ENCODE results near the gene NUDT16L1. TPM values are rescaled to one million over a fixed set of nuclear protein-coding genes. Genes with fewer than 3 reads are reported as not detected.

The NUDT16L1 gene
- total and polyA plus RNA-seq, 2 of the 8 experiments (the other 6 are each of a cell fraction or from before 2014, with no cell fraction given): 34.8 to 77.3 TPM

DNA sequence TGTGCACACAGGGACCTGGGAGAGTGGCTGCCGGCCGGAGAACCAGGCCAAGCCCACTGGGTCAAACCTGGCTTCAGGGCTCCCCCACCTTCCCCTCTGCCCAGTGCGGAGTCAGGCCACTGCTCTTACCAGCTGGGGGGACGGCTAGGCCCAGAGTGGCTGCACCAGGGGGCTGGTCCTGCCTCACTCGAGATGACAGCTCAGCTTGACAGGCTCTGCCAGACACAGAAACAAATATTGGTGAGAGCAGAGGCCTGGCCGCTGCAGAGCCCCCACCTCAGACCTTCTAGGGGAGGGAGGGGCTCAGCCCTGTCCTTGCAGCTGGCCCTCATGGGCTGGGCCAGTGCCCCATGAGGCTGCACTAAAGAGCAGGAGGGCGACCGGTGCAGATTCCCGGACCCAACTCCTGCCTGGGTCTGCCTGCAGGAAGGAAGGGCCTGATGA is 4.5 kb downstream of the NUDT16L1 start:
- Histone ChIP-seq H2BK120ac (replicated peaks; ENCODE audit: low read depth, low read length) (no peak overlapping the region), H3K23ac (ENCODE audit: insufficient read length) (no peak overlapping the region), H2BK12ac (ENCODE audit: low read depth, low read length) (no peak overlapping the region), H4K20me1 (replicated peaks in 1 of 2; ENCODE audit: control insufficient read depth in 1 of 2, insufficient read depth in 2 of 2, low read length in 2 of 2) (peaks cover 0 to 21% of the 10 kb centered on the region in 2 experiments), H3K4me1 (replicated peaks in 1 of 4; ENCODE audit: control insufficient read depth in 3 of 4, insufficient read depth in 4 of 4, low read length in 3 of 4) (peaks cover 0 to 3% (median 2%) of the 10 kb centered on the region in 4 experiments; a peak in 4 of 7 replicates), H2BK15ac (ENCODE audit: low read length) (no peak overlapping the region), H2BK5ac (ENCODE audit: low read depth, low read length) (no peak overlapping the region), H3K4ac (replicated peaks; ENCODE audit: insufficient read length, low read depth, low read length) (no peak overlapping the region), H4K8ac (ENCODE audit: extremely low read depth, insufficient read depth, low read length) (peak overlapping the region; percentile 21; the same call in 1 of the 2 replicates), H3K18ac (ENCODE audit: extremely low read depth, low read length) (no peak overlapping the region), H3K4me3 (ENCODE audit: extremely low read depth in 1 of 4, insufficient read depth in 2 of 4, low read depth in 3 of 4, low read length in 4 of 4) (no peak overlapping the region), H4K5ac (ENCODE audit: insufficient read length, low read depth, low read length) (no peak overlapping the region), H3K79me1 (ENCODE audit: low read depth, low read length) (no peaks in the 10 kb centered on the region), H4K91ac (replicated peaks; ENCODE audit: insufficient read length, low read length) (no peak overlapping the region), H2AK5ac (ENCODE audit: low read depth, low read length) (no peak overlapping the region), H3K23me2 (ENCODE audit: low read depth, low read length) (peaks cover 8% of the 10 kb centered on the region; the same call in 1 of the 2 replicates), H3K4me2 (ENCODE audit: insufficient read depth in 1 of 2, low read depth in 2 of 2, low read length in 2 of 2) (no peak overlapping the region), H3K9ac (replicated peaks in 1 of 4; ENCODE audit: extremely low read depth in 1 of 4, low read depth in 3 of 4, low read length in 3 of 4) (no peak overlapping the region), H3K9me3 (ENCODE audit: insufficient read depth in 2 of 2, low read depth in 1 of 2, low read length in 1 of 2) (no peaks in the 10 kb centered on the region), H3K27me3 (replicated peaks in 1 of 4; ENCODE audit: control insufficient read depth in 3 of 4, extremely low read depth in 1 of 4, insufficient read depth in 3 of 4, low read length in 3 of 4) (no peaks in the 10 kb centered on the region), H3K27ac (ENCODE audit: low read depth, low read length) (no peak overlapping the region), H3K36me3 (ENCODE audit: control insufficient read depth in 2 of 4, insufficient read depth in 4 of 4, low read length in 3 of 4) (peaks cover 21 to 43% (median 41%) of the 10 kb centered on the region in 4 experiments), H2BK20ac (ENCODE audit: low read length) (no peak overlapping the region), H3K56ac (replicated peaks; ENCODE audit: insufficient read length, low read depth, low read length) (no peak overlapping the region), H2AFZ (ENCODE audit: low read length) (no peak overlapping the region), H3K79me2 (ENCODE audit: control insufficient read depth in 1 of 2, insufficient read depth in 2 of 2, low read length in 2 of 2) (peaks cover 0 to 2% of the 10 kb centered on the region in 2 experiments; a peak in 1 of 4 replicates), H3K14ac (ENCODE audit: insufficient read length) (no peak overlapping the region)
- CTCF ChIA-PET (ENCODE audit: partially characterized antibody): interaction anchor here (0.7 to 1.0 kb wide), 2 partner anchors 12 to 18 kb away, joined by 3 to 5 read pairs; no protein-coding TSS in a partner anchor
- WGBS, 2 experiments (ENCODE audit: extremely low coverage in 1 of 2, insufficient coverage in 1 of 2, insufficient read length in 1 of 2, insufficient replicate concordance in 2 of 2, low coverage in 1 of 2, low lambda C conversion rate in 2 of 2, missing lambda C conversion rate in 1 of 2): 89% methylated on average over 9 of the region's 9 CpGs; no CpG with 5 or more reads in 1 of the 2 experiments
- FAIRE-seq (no peak), DNase-seq (ENCODE audit: low read depth in 1 of 2, low spot score in 2 of 2) (no peak)
- POLR2A ChIA-PET (ENCODE audit: partially characterized antibody): interaction anchor here (0.5 to 1.2 kb wide), 5 partner anchors 9 to 150 kb away, joined by 3 read pairs; partner anchors contain the start of genes GLYR1 and UBN1
- no peak for TF ChIP-seq RFX5 (IDR thresholded peaks at IDR 0.05; ENCODE audit: borderline replicate concordance, low read depth, low read length)
- TF ChIP-seq CHD1 (IDR thresholded peaks at IDR 0.05; ENCODE audit: low read depth, low read length): no peak
- no peak for TF ChIP-seq EGR1 (IDR thresholded peaks at IDR 0.05; ENCODE audit: borderline replicate concordance, low read depth, low read length)
- no peak for TF ChIP-seq SP4 (IDR thresholded peaks at IDR 0.05; ENCODE audit: low read length)
- TF ChIP-seq CHD2 (IDR thresholded peaks at IDR 0.05; ENCODE audit: low read length): no peak
- no peak for TF ChIP-seq RAD21 (IDR thresholded peaks at IDR 0.05 in 1 of 2, conservative IDR thresholded peaks at IDR 0.05 in 1 of 2; ENCODE audit: low read depth in 2 of 2, low read length in 2 of 2)
- TF ChIP-seq BCL11A (IDR thresholded peaks at IDR 0.05; ENCODE audit: low read depth in 2 of 2, low read length in 2 of 2): no peak
- TF ChIP-seq, protein P1, sequence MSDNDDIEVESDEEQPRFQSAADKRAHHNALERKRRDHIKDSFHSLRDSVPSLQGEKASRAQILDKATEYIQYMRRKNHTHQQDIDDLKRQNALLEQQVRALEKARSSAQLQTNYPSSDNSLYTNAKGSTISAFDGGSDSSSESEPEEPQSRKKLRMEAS (IDR thresholded peaks at IDR 0.05): no peak
- no peak for TF ChIP-seq MAFK (IDR thresholded peaks at IDR 0.05; ENCODE audit: low read depth, low read length)
- TF ChIP-seq CBX5 (IDR thresholded peaks at IDR 0.05; ENCODE audit: low read depth, low read length): no peak
- TF ChIP-seq, protein P2, sequence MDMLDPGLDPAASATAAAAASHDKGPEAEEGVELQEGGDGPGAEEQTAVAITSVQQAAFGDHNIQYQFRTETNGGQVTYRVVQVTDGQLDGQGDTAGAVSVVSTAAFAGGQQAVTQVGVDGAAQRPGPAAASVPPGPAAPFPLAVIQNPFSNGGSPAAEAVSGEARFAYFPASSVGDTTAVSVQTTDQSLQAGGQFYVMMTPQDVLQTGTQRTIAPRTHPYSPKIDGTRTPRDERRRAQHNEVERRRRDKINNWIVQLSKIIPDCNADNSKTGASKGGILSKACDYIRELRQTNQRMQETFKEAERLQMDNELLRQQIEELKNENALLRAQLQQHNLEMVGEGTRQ (IDR thresholded peaks at IDR 0.05; ENCODE audit: low read length): no peak
- no peak for TF ChIP-seq KDM1A (IDR thresholded peaks at IDR 0.05; ENCODE audit: borderline replicate concordance, low read length)

Measured in H1 (cell line).